ENCODE data around the gene CPOX.

GRCh38 chr3:98552232-98553020 is 41.0 kb downstream of the CPOX start:
- TF ChIP-seq GATA2 (IDR thresholded peaks at IDR 0.05; ENCODE audit: low read depth, low read length) (no peak), GATA3 (IDR thresholded peaks at IDR 0.05; ENCODE audit: low read depth, low read length) (no peak)

All from SH-SY5Y (cell line).